SK-N-MC (cell line): ENCODE data around the gene NRP1.

Experiments
- EZH2 ChIP-seq: fragments of 200-600 bp; sonication (generic); IDR thresholded peaks from one replicate; pipeline ENCODE4 v1.6.1; 2017; ENCODE audit warnings: antibody characterized with exemption
- POLR2AphosphoS5 ChIP-seq: IDR thresholded peaks from 2 replicates; pipeline ENCODE4 v1.6.1; 2012; ENCODE audit warnings: mild to moderate bottlenecking, low read depth, low read length, borderline replicate concordance

DNA sequence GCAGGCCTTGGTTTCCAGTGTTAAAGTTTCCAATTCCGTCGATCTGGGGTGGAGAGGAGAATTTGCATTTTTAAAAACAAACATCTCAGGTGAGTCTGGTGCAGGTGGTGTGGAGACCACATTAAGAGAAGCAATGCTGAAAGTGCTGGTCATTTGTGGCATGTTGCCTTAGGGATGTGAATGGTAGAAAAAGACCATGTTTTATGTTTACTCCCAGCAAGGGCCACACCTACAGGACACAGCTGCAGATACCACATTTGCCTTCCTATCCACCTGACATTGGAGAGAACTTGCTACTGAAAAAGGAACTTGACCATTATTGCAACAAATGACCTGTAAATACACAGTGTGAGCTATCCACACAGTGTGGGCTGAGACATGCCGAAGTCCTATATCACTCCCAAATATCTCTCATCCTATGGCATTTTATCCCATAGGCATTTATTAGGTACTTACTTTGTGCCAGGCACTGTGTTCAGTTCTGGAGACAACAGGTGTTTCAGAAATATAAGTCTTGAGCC, 183.1 kb downstream of the NRP1 start:
- TF ChIP-seq EZH2 = no peak
- no peak for TF ChIP-seq POLR2AphosphoS5
